Karpas-422 (cell line): ENCODE measurements around the gene NAALAD2. TPM values are rescaled to one million over a fixed set of nuclear protein-coding genes. Genes with fewer than 3 reads are reported as not detected.
A peak's percentile ranks its signal among the peaks of the same experiment; 100 is the strongest.
"Not testable (repeated sequence)": the region's sequence is repeated elsewhere in the genome, so short reads cannot be mapped to it uniquely, and the experiment has no call there.

Experiments
- DNase-seq: peaks from one replicate; pipeline ENCODE4 v3.0.0-alpha.2; 2015
- H2AFZ ChIP-seq: fragments of 200-600 bp; sonication (generic); 2 replicates; pipeline ENCODE4 v1.6.1; 2014; ENCODE audit warnings: antibody characterized with exemption, low read length, mixed read lengths
- H3K27ac ChIP-seq: fragments of 200-600 bp; sonication (generic); 2 replicates; pipeline ENCODE4 v1.5.1; 2014; ENCODE audit warnings: mild to moderate bottlenecking, low read length, moderate library complexity
- H3K27me3 ChIP-seq: fragments of 200-600 bp; sonication (generic); 2 replicates; pipeline ENCODE4 v1.6.1; 2014; ENCODE audit warnings: low read length, mixed read lengths
- H3K36me3 ChIP-seq: fragments of 200-600 bp; sonication (generic); 2 replicates; pipeline ENCODE4 v1.6.1; 2014; ENCODE audit warnings: low read length, mixed read lengths; ENCODE audit not compliant: insufficient read depth
- H3K4me1 ChIP-seq: fragments of 200-600 bp; sonication (generic); 2 replicates; pipeline ENCODE4 v1.6.1; 2014; ENCODE audit warnings: mild to moderate bottlenecking, low read length, mixed read lengths
- H3K4me2 ChIP-seq: fragments of 200-600 bp; sonication (generic); 2 replicates; pipeline ENCODE4 v1.6.1; 2014; ENCODE audit warnings: low read length, low read depth, mild to moderate bottlenecking; ENCODE audit not compliant: poor library complexity, severe bottlenecking
- H3K4me3 ChIP-seq: fragments of 200-600 bp; sonication (generic); 2 replicates; pipeline ENCODE4 v1.5.1; 2014; ENCODE audit warnings: mild to moderate bottlenecking, antibody characterized with exemption, low read length, mixed read lengths
- H3K79me2 ChIP-seq: fragments of 200-600 bp; sonication (generic); 2 replicates; pipeline ENCODE4 v1.6.1; 2014; ENCODE audit warnings: mild to moderate bottlenecking, low read length, mixed read lengths
- H3K9ac ChIP-seq: fragments of 200-600 bp; sonication (generic); 2 replicates; pipeline ENCODE4 v1.6.0; 2014; ENCODE audit warnings: low read length
- H3K9me2 ChIP-seq: fragments of 200-600 bp; sonication (generic), shearing (Covaris generic); replicated peaks from 2 replicates; pipeline ENCODE4 v1.6.0; 2014; ENCODE audit warnings: mild to moderate bottlenecking, low read length, moderate library complexity; ENCODE audit not compliant: insufficient read depth
- H3K9me3 ChIP-seq: fragments of 300-700, 200-600 bp; sonication (generic); 2 replicates; pipeline ENCODE4 v1.6.1; 2014; ENCODE audit warnings: low read length, mixed read lengths
- H4K20me1 ChIP-seq: fragments of 200-600 bp; sonication (generic); 2 replicates; pipeline ENCODE4 v1.6.1; 2014; ENCODE audit warnings: mild to moderate bottlenecking, antibody characterized with exemption, low read length, low read depth; ENCODE audit not compliant: insufficient read depth
- total RNA-seq: library from RNA; depleted of rRNA; stranded (reverse); fragments of >200 nt; shearing (Covaris generic); gene quantifications from 2 replicates; pipeline ENCODE4 v1.2.3, GENCODE V29; 2014; ENCODE audit warnings: low replicate concordance

The NAALAD2 gene
- total RNA-seq, 1 experiment from 2014 or later, result not detected

DNA sequence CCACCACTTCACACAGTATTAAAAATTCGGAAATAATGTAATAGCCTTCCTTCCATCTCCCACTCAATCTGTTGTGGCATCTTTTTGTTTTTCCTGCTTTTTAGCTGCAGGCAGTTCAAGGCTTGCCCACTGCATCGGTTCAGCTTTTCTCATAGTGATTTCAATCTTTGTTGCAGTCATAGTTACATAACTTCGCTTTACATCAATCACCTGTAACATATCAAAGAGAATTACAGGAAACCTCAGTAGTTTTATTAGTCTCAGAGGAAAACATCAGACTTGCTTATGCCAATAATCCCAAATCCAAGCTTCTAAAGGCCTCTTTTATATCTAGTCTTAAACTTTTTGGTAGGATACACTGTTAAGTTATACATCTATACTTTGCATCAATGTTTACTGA is 67.9 kb downstream of the NAALAD2 start:
- Histone ChIP-seq H3K9me3 (no peaks in the 10 kb centered on the region), H3K4me2 (no peak overlapping the region), H2AFZ (no peak overlapping the region), H3K79me2 (peaks cover 30% of the 10 kb centered on the region), H3K4me3 (no peak overlapping the region), H3K27ac (no peak overlapping the region), H3K9ac (no peak overlapping the region), H4K20me1 (peaks cover 2% of the 10 kb centered on the region; the same call in 1 of the 2 replicates), H3K27me3 (no peaks in the 10 kb centered on the region), H3K4me1 (peaks cover 11% of the 10 kb centered on the region), H3K9me2 (no peaks in the 10 kb centered on the region), H3K36me3 (peaks cover 87% of the 10 kb centered on the region)
- DNase-seq, result no peak

GRCh38 chr11:90204407-90204806 is 69.9 kb downstream of the NAALAD2 start:
- Histone ChIP-seq H3K4me1 (peaks cover 11% of the 10 kb centered on the region), H2AFZ (no peak overlapping the region), H3K9me2 (no peaks in the 10 kb centered on the region), H3K79me2 (peaks cover 50% of the 10 kb centered on the region), H3K9me3 (no peaks in the 10 kb centered on the region), H3K9ac (no peak overlapping the region), H3K27ac (no peak overlapping the region), H4K20me1 (peaks cover 10% of the 10 kb centered on the region), H3K4me2 (no peak overlapping the region), H3K36me3 (peaks cover 90% of the 10 kb centered on the region; the same call in 1 of the 2 replicates), H3K4me3 (no peak overlapping the region), H3K27me3 (no peaks in the 10 kb centered on the region)
- no peak for DNase-seq

DNA sequence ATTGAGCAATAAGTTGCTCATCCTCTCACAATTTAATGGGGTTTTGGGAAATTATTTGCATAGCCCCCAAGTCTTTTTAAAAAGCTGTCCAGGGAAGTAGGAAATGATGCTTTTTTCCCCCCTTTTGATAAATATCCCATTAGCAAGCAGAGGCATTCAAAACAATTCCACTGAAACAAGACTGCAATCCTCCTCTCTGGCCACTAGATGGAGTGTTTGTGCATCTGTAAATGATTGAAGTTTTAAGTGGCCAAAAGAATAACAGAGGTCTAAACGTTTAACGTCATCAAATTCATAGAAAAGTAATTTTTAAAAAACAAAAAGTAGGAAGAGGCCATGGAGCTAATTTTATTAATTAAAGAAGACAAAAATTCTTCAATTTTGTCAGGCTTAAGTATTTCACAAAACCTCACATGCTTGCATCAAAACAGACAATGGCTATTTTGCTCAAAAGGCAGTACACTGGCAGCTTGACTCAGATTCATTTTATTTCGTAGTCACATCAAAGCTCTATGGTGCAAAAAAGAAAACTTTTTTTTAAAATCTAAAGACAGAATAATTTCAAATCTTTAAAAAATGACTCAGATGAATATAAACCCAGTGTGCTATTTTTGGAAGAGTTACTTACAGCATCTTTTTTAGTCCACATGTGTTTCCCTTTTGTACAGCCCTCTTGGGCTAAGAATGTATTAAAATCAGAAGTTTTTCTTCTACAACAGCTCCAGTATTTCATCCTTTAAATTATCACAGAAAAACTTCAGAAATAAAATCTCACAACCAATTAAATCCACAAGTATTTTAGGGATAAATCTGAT is 70.6 kb downstream of the NAALAD2 start:
- peaks cover 91% of the 10 kb centered on the region for H3K36me3 ChIP-seq
- no peak overlapping the region for H3K4me3 ChIP-seq
- H2AFZ ChIP-seq, result no peak overlapping the region
- H3K9me2 ChIP-seq, result no peaks in the 10 kb centered on the region
- peaks cover 10% of the 10 kb centered on the region for H4K20me1 ChIP-seq
- H3K9me3 ChIP-seq, result no peaks in the 10 kb centered on the region
- DNase-seq, result peak; percentile 90
- no peak overlapping the region for H3K4me2 ChIP-seq
- H3K27me3 ChIP-seq, result no peaks in the 10 kb centered on the region
- H3K79me2 ChIP-seq, result peaks cover 56% of the 10 kb centered on the region
- 0 out of 2 replicates have a peak overlapping the region, but pooled peaks have one; percentile 2 for H3K27ac ChIP-seq
- H3K4me1 ChIP-seq, result peaks cover 11% of the 10 kb centered on the region
- H3K9ac ChIP-seq, result no peak overlapping the region

GRCh38 chr11:90207992-90208391 is 73.5 kb downstream of the NAALAD2 start:
- not testable (repeated sequence) for H3K27ac ChIP-seq, H3K9me3 ChIP-seq, DNase-seq, H3K4me3 ChIP-seq, H3K9ac ChIP-seq, H3K27me3 ChIP-seq, H2AFZ ChIP-seq, H3K4me2 ChIP-seq, H3K9me2 ChIP-seq
- H3K4me1 ChIP-seq, result peaks cover 11% of the 10 kb centered on the region
- H4K20me1 ChIP-seq, result peaks cover 15% of the 10 kb centered on the region
- peaks cover 84% of the 10 kb centered on the region for H3K79me2 ChIP-seq
- peaks cover 96% of the 10 kb centered on the region for H3K36me3 ChIP-seq

DNA sequence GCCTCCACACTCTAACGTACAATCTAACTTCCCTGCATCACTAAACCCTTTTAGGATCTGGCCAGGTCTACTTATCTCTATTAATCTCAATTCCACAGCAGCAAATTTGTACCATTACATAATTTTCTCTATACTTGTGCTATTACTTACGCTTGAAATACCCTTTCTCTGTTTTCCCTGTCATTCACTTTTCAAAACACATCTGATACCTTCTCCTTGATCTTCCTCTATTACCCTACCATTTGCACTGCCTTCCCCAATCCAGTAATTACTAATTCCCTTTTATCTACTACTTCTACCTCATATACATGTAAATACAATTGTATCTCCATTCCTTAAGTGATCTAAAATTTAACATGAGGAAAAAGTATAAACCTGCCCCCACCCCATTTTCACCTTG is 74.4 kb downstream of the NAALAD2 start:
- Histone ChIP-seq H3K9me3 (no peaks in the 10 kb centered on the region), H3K79me2 (peaks cover 86% of the 10 kb centered on the region), H3K9me2 (no peaks in the 10 kb centered on the region), H3K27ac (no peak overlapping the region), H3K4me3 (no peak overlapping the region), H3K4me1 (peaks cover 11% of the 10 kb centered on the region), H4K20me1 (peaks cover 15% of the 10 kb centered on the region), H3K36me3 (peaks cover 96% of the 10 kb centered on the region), H3K9ac (no peak overlapping the region), H3K27me3 (no peaks in the 10 kb centered on the region), H2AFZ (no peak overlapping the region), H3K4me2 (no peak overlapping the region)
- DNase-seq, result no peak

- no peaks in the 10 kb centered on the region for H3K27me3 ChIP-seq
- DNase-seq, result no peak
- peaks cover 99% of the 10 kb centered on the region for H3K79me2 ChIP-seq
- H3K4me3 ChIP-seq, result no peak overlapping the region
- no peak overlapping the region for H3K9ac ChIP-seq
- H2AFZ ChIP-seq, result no peak overlapping the region
- no peak overlapping the region for H3K4me2 ChIP-seq
- peaks cover 30% of the 10 kb centered on the region for H4K20me1 ChIP-seq
- H3K36me3 ChIP-seq, result peaks cover 94% of the 10 kb centered on the region
- no peak overlapping the region for H3K27ac ChIP-seq
- H3K4me1 ChIP-seq, result peaks cover 20% of the 10 kb centered on the region
- no peaks in the 10 kb centered on the region for H3K9me3 ChIP-seq
- no peaks in the 10 kb centered on the region for H3K9me2 ChIP-seq
Observed at GRCh38 chr11:90213322-90213721, 78.9 kb downstream of the NAALAD2 start.

- DNase-seq, result no peak
- H2AFZ ChIP-seq, result no peak overlapping the region
- peaks cover 100% of the 10 kb centered on the region for H3K79me2 ChIP-seq
- H4K20me1 ChIP-seq, result peaks cover 52% of the 10 kb centered on the region
- H3K9me2 ChIP-seq, result no peaks in the 10 kb centered on the region
- peaks cover 70% of the 10 kb centered on the region for H3K36me3 ChIP-seq
- H3K27me3 ChIP-seq, result no peaks in the 10 kb centered on the region
- H3K27ac ChIP-seq, result no peak overlapping the region
- no peaks in the 10 kb centered on the region for H3K9me3 ChIP-seq
- no peak overlapping the region for H3K4me3 ChIP-seq
- H3K4me1 ChIP-seq, result peaks cover 50% of the 10 kb centered on the region
- H3K4me2 ChIP-seq, result no peak overlapping the region
- no peak overlapping the region for H3K9ac ChIP-seq
Observed at GRCh38 chr11:90216611-90217010, 82.1 kb downstream of the NAALAD2 start.

DNA sequence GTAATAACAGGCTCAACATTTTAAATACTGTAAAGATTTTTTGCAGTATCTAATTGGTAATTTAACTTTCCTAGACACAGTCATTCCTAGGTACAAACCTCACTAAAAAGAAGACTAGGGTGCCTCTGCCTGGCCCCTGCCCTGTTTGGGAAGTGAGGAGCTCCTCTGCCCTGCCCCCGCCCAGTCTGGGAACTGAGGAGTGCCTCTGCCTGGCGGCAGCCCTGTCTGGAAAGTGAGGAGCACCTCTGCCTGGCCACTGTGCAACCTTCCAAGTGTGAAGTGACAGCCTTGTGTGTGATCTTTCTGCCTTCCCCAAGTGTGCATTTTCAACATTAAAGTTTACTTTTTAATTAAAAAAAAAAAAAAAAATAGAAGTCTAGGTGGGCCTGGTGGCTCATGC is 84.1 kb downstream of the NAALAD2 start:
- no peaks in the 10 kb centered on the region for H3K27me3 ChIP-seq
- peaks cover 99% of the 10 kb centered on the region for H3K79me2 ChIP-seq
- H2AFZ ChIP-seq, result no peak overlapping the region
- peaks cover 52% of the 10 kb centered on the region for H3K4me1 ChIP-seq
- no peaks in the 10 kb centered on the region for H3K9me3 ChIP-seq
- H3K36me3 ChIP-seq, result peaks cover 50% of the 10 kb centered on the region
- no peak overlapping the region for H3K9ac ChIP-seq
- no peaks in the 10 kb centered on the region for H3K9me2 ChIP-seq
- H3K4me2 ChIP-seq, result no peak overlapping the region
- no peak for DNase-seq
- peaks cover 57% of the 10 kb centered on the region for H4K20me1 ChIP-seq
- H3K27ac ChIP-seq, result no peak overlapping the region
- H3K4me3 ChIP-seq, result no peak overlapping the region
